ENCODE measurements around the gene S100A8. TPM values are rescaled to one million over a fixed set of nuclear protein-coding genes. Genes with fewer than 3 reads are reported as not detected.

Gene S100A8
- total RNA-seq, 1 donor from 2014 or later: not detected

GRCh38 chr1:153396461-153396860 lies 5.6 kb upstream of the S100A8 start:
- no peaks in the 10 kb centered on the region for H3K4me1 Mint-ChIP-seq (ENCODE audit: low read depth, unreplicated experiment)
- peaks cover 62% of the 10 kb centered on the region for H3K27me3 Mint-ChIP-seq (ENCODE audit: low read depth, unreplicated experiment)
- no peaks in the 10 kb centered on the region for H3K27me3 ChIP-seq (ENCODE audit: insufficient read depth, low read length)

GRCh38 chr1:153395776-153396175 lies 4.9 kb upstream of the S100A8 start:
- H3K79me2 ChIP-seq (ENCODE audit: insufficient read depth, low read length): no peaks in the 10 kb centered on the region
- H3K27ac Mint-ChIP-seq (ENCODE audit: unreplicated experiment): no peak overlapping the region

More at GRCh38 chr1:153396461-153396860, 5.6 kb upstream of the S100A8 start:
- TF ChIP-seq CTCF (IDR thresholded peaks at IDR 0.05; ENCODE audit: insufficient read depth, low read depth, low read length) (no peak), EZH2 (IDR thresholded peaks at IDR 0.05; ENCODE audit: insufficient read depth, low read length) (no peak)
- H4K20me1 ChIP-seq (ENCODE audit: insufficient read depth, low read length): no peaks in the 10 kb centered on the region
- H3K79me2 ChIP-seq (ENCODE audit: insufficient read depth, low read length): no peaks in the 10 kb centered on the region
- Mint-ChIP-seq H3K9me3 (ENCODE audit: unreplicated experiment) (no peaks in the 10 kb centered on the region), H3K4me3 (ENCODE audit: unreplicated experiment) (no peak overlapping the region), H3K27ac (ENCODE audit: unreplicated experiment) (no peak overlapping the region), H3K36me3 (ENCODE audit: low read depth, unreplicated experiment) (no peaks in the 10 kb centered on the region)
- no peak overlapping the region for H3K4me3 ChIP-seq (ENCODE audit: insufficient read depth, low read depth, low read length)
- H3K9me3 ChIP-seq (ENCODE audit: insufficient read depth, low read depth, low read length): no peaks in the 10 kb centered on the region
- H3K4me2 ChIP-seq (ENCODE audit: low read length): no peak overlapping the region
- no peak overlapping the region for H3K9ac ChIP-seq (ENCODE audit: low read length)
- FAIRE-seq (no peak), DNase-seq (ENCODE audit: low read depth) (no peak)
- H3K4me1 ChIP-seq (ENCODE audit: insufficient read depth, low read length): no peaks in the 10 kb centered on the region
- H3K27ac ChIP-seq (ENCODE audit: low read depth, low read length): no peak overlapping the region
- no peaks in the 10 kb centered on the region for H3K36me3 ChIP-seq (ENCODE audit: insufficient read depth, low read length)
- no peak overlapping the region for H2AFZ ChIP-seq (ENCODE audit: low read depth, low read length)

More at GRCh38 chr1:153395776-153396175, 4.9 kb upstream of the S100A8 start:
- Histone ChIP-seq H3K4me3 (ENCODE audit: insufficient read depth, low read depth, low read length) (no peak overlapping the region), H3K27me3 (ENCODE audit: insufficient read depth, low read length) (no peaks in the 10 kb centered on the region), H3K4me2 (ENCODE audit: low read length) (no peak overlapping the region), H3K9me3 (ENCODE audit: insufficient read depth, low read depth, low read length) (no peaks in the 10 kb centered on the region), H4K20me1 (ENCODE audit: insufficient read depth, low read length) (no peaks in the 10 kb centered on the region), H3K27ac (ENCODE audit: low read depth, low read length) (no peak overlapping the region), H3K9ac (ENCODE audit: low read length) (no peak overlapping the region), H3K4me1 (ENCODE audit: insufficient read depth, low read length) (no peaks in the 10 kb centered on the region), H2AFZ (ENCODE audit: low read depth, low read length) (no peak overlapping the region), H3K36me3 (ENCODE audit: insufficient read depth, low read length) (no peaks in the 10 kb centered on the region)
- H3K4me3 Mint-ChIP-seq (ENCODE audit: unreplicated experiment): no peak overlapping the region
- TF ChIP-seq EZH2 (IDR thresholded peaks at IDR 0.05; ENCODE audit: insufficient read depth, low read length) (no peak), CTCF (IDR thresholded peaks at IDR 0.05; ENCODE audit: insufficient read depth, low read depth, low read length) (no peak)
- H3K9me3 Mint-ChIP-seq (ENCODE audit: unreplicated experiment): no peaks in the 10 kb centered on the region
- DNase-seq (ENCODE audit: low read depth) (no peak), FAIRE-seq (no peak)
- H3K27me3 Mint-ChIP-seq (ENCODE audit: low read depth, unreplicated experiment): peaks cover 68% of the 10 kb centered on the region
- H3K36me3 Mint-ChIP-seq (ENCODE audit: low read depth, unreplicated experiment): no peaks in the 10 kb centered on the region
- H3K4me1 Mint-ChIP-seq (ENCODE audit: low read depth, unreplicated experiment): no peaks in the 10 kb centered on the region
